ENCODE data around the gene HJURP. TPM values are rescaled to one million over a fixed set of nuclear protein-coding genes. Genes with fewer than 3 reads are reported as not detected.
A peak's percentile ranks its signal among the peaks of the same experiment; 100 is the strongest.

Gene HJURP
- polyA plus RNA-seq, 4 donors, result 0.81 to 10.7 (median 5.9) TPM

- Histone ChIP-seq H3K27ac (ENCODE audit: low read depth in 1 of 3, low read length in 2 of 3) (peak overlapping the region in 1 of 3 donors; percentile 50), H3K27me3 (ENCODE audit: control insufficient read depth in 3 of 3, insufficient read depth in 3 of 3, low read length in 3 of 3) (no peaks in the 10 kb centered on the region), H3K36me3 (ENCODE audit: control insufficient read depth in 3 of 3, insufficient read depth in 2 of 3, low read depth in 1 of 3, low read length in 3 of 3) (no peaks in the 10 kb centered on the region), H3K9me3 (ENCODE audit: control insufficient read depth in 2 of 2, insufficient read depth in 1 of 2, low read depth in 1 of 2, low read length in 1 of 2) (peaks cover 0 to 2% of the 10 kb centered on the region in 2 donors), H3K4me1 (ENCODE audit: control insufficient read depth in 3 of 3, insufficient read depth in 2 of 3, low read depth in 1 of 3, low read length in 2 of 3) (peaks cover 0 to 23% (median 2%) of the 10 kb centered on the region in 3 donors), H3K4me3 (ENCODE audit: low read depth in 1 of 3, low read length in 3 of 3) (no peak overlapping the region)
- peak; percentile 34 to 50 for DNase-seq
- FAIRE-seq, result no peak
- WGBS, 3 donors, result 65 to 73% (median 72%) methylated on average over 3 of the region's 3 CpGs
These were observed 36.9 kb downstream of the HJURP start for GRCh38 chr2:233817361-233817911.

DNA sequence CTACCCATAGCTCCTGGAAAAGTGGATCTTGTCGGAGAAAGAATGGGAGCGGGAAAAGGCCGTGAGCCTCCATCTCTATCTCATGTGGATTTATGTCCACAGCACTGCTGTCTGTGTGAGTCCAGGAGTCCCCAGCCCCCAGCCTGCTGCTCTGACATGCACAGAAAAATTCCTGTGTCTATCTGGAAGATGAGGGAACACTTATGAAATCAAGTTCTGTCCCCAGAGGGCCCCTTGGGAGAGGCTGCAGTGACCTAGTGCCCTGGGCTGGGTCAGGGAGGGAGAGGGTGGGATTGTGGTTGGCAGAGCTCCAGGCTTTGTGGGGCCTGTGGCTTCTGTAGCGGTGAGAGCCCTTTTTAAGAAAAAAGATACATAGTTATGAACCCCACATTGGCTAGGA lies 37.6 kb downstream of the HJURP start:
- FAIRE-seq (no peak), DNase-seq (peak in 1 of 2 donors; percentile 71)
- Histone ChIP-seq H3K27me3 (ENCODE audit: control insufficient read depth in 3 of 3, insufficient read depth in 3 of 3, low read length in 3 of 3) (no peaks in the 10 kb centered on the region), H3K4me3 (ENCODE audit: low read depth in 1 of 3, low read length in 3 of 3) (no peak overlapping the region), H3K36me3 (ENCODE audit: control insufficient read depth in 3 of 3, insufficient read depth in 2 of 3, low read depth in 1 of 3, low read length in 3 of 3) (no peaks in the 10 kb centered on the region), H3K9me3 (ENCODE audit: control insufficient read depth in 2 of 2, insufficient read depth in 1 of 2, low read depth in 1 of 2, low read length in 1 of 2) (peaks cover 0 to 2% of the 10 kb centered on the region in 2 donors), H3K4me1 (ENCODE audit: control insufficient read depth in 3 of 3, insufficient read depth in 2 of 3, low read depth in 1 of 3, low read length in 2 of 3) (peaks cover 0 to 23% (median 2%) of the 10 kb centered on the region in 3 donors), H3K27ac (ENCODE audit: low read depth in 1 of 3, low read length in 2 of 3) (peak overlapping the region in 1 of 3 donors; percentile 60)
- WGBS, 3 donors, result 77 to 78% (median 77%) methylated on average over 4 of the region's 4 CpGs

DNA sequence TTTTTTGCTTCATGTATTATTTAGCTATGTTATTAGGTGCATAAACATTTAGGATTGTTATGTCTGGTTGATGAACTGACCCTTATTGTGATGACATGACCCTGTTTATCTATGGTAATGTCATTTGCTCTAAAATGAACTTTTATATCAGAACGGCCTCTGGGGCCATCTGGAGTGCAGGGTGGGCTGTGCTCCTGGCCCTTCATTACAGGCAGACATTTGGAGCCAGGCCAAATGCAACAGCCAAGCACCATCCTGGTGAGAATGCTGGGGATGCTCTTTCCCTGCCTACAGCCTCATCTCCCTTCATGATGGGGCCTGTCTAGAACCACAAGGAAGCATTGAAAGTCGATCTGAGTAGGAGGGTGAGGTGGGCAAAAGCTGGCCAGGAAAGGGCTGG lies 38.0 kb downstream of the HJURP start:
- Histone ChIP-seq H3K4me3 (ENCODE audit: low read depth in 1 of 3, low read length in 3 of 3) (no peak overlapping the region), H3K27ac (ENCODE audit: low read depth in 1 of 3, low read length in 2 of 3) (peak overlapping the region in 1 of 3 donors; percentile 60), H3K27me3 (ENCODE audit: control insufficient read depth in 3 of 3, insufficient read depth in 3 of 3, low read length in 3 of 3) (no peaks in the 10 kb centered on the region), H3K4me1 (ENCODE audit: control insufficient read depth in 3 of 3, insufficient read depth in 2 of 3, low read depth in 1 of 3, low read length in 2 of 3) (peaks cover 0 to 23% (median 0%) of the 10 kb centered on the region in 3 donors), H3K36me3 (ENCODE audit: control insufficient read depth in 3 of 3, insufficient read depth in 2 of 3, low read depth in 1 of 3, low read length in 3 of 3) (no peaks in the 10 kb centered on the region), H3K9me3 (ENCODE audit: control insufficient read depth in 2 of 2, insufficient read depth in 1 of 2, low read depth in 1 of 2, low read length in 1 of 2) (peaks cover 0 to 2% of the 10 kb centered on the region in 2 donors)
- whole genome bisulfite sequencing, 3 donors, result 60 to 74% (median 61%) methylated on average over 2 of the region's 2 CpGs
- FAIRE-seq, result no peak
- DNase-seq, result no peak

DNA sequence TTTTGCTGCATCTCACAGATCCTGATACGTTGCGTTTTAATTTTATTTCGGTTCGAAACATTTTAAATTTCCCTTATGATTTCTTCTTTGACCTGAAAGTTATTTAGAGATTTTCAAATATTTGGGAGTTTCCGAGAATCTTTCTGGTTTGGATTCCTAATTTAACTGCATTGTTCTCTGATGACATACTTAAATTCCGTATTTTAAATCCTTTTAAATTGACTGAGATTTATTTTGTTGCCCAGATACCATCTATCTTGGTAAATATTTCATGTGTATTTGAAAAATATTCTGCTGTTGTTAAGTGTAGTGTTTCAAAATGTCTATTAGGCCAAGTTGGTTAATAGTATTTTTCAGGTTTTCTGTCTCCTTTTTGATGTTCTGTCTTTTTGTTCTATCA lies 38.5 kb downstream of the HJURP start:
- no peak for FAIRE-seq
- 80 to 96% (median 90%) methylated on average over 6 of the region's 6 CpGs for WGBS, 3 donors

GRCh38 chr2:233814056-233814835 lies 40.1 kb downstream of the HJURP start:
- H3K36me3 ChIP-seq (ENCODE audit: control insufficient read depth in 3 of 3, insufficient read depth in 2 of 3, low read depth in 1 of 3, low read length in 3 of 3), result no peaks in the 10 kb centered on the region
- DNase-seq (no peak), FAIRE-seq (no peak)
- no peak overlapping the region for H3K27ac ChIP-seq (ENCODE audit: low read depth in 1 of 3, low read length in 2 of 3)
- H3K27me3 ChIP-seq (ENCODE audit: control insufficient read depth in 3 of 3, insufficient read depth in 3 of 3, low read length in 3 of 3), result no peaks in the 10 kb centered on the region
- 83 to 100% (median 91%) methylated on average over 2 of the region's 2 CpGs for WGBS, 3 donors
- peaks cover 0 to 23% (median 0%) of the 10 kb centered on the region in 3 donors for H3K4me1 ChIP-seq (ENCODE audit: control insufficient read depth in 3 of 3, insufficient read depth in 2 of 3, low read depth in 1 of 3, low read length in 2 of 3)
- H3K9me3 ChIP-seq (ENCODE audit: control insufficient read depth in 2 of 2, insufficient read depth in 1 of 2, low read depth in 1 of 2, low read length in 1 of 2), result peaks cover 0 to 2% of the 10 kb centered on the region in 2 donors
- no peak overlapping the region for H3K4me3 ChIP-seq (ENCODE audit: low read depth in 1 of 3, low read length in 3 of 3)

More for the DNA sequence above, 38.5 kb downstream of the HJURP start:
- peaks cover 0 to 23% (median 0%) of the 10 kb centered on the region in 3 donors for H3K4me1 ChIP-seq (ENCODE audit: control insufficient read depth in 3 of 3, insufficient read depth in 2 of 3, low read depth in 1 of 3, low read length in 2 of 3)
- DNase-seq, result no peak
- H3K27ac ChIP-seq (ENCODE audit: low read depth in 1 of 3, low read length in 2 of 3), result no peak overlapping the region
- H3K4me3 ChIP-seq (ENCODE audit: low read depth in 1 of 3, low read length in 3 of 3), result no peak overlapping the region
- H3K27me3 ChIP-seq (ENCODE audit: control insufficient read depth in 3 of 3, insufficient read depth in 3 of 3, low read length in 3 of 3), result no peaks in the 10 kb centered on the region
- H3K9me3 ChIP-seq (ENCODE audit: control insufficient read depth in 2 of 2, insufficient read depth in 1 of 2, low read depth in 1 of 2, low read length in 1 of 2), result peaks cover 0 to 2% of the 10 kb centered on the region in 2 donors
- H3K36me3 ChIP-seq (ENCODE audit: control insufficient read depth in 3 of 3, insufficient read depth in 2 of 3, low read depth in 1 of 3, low read length in 3 of 3), result no peaks in the 10 kb centered on the region

GRCh38 chr2:233813236-233814055 lies 40.9 kb downstream of the HJURP start:
- Histone ChIP-seq H3K4me1 (ENCODE audit: control insufficient read depth in 3 of 3, insufficient read depth in 2 of 3, low read depth in 1 of 3, low read length in 2 of 3) (peaks cover 0 to 20% (median 0%) of the 10 kb centered on the region in 3 donors), H3K9me3 (ENCODE audit: control insufficient read depth in 2 of 2, insufficient read depth in 1 of 2, low read depth in 1 of 2, low read length in 1 of 2) (peaks cover 0 to 2% of the 10 kb centered on the region in 2 donors), H3K27me3 (ENCODE audit: control insufficient read depth in 3 of 3, insufficient read depth in 3 of 3, low read length in 3 of 3) (no peaks in the 10 kb centered on the region), H3K27ac (ENCODE audit: low read depth in 1 of 3, low read length in 2 of 3) (no peak overlapping the region), H3K4me3 (ENCODE audit: low read depth in 1 of 3, low read length in 3 of 3) (no peak overlapping the region), H3K36me3 (ENCODE audit: control insufficient read depth in 3 of 3, insufficient read depth in 2 of 3, low read depth in 1 of 3, low read length in 3 of 3) (no peaks in the 10 kb centered on the region)
- WGBS, 3 donors, result 89 to 92% (median 92%) methylated on average over 3 of the region's 3 CpGs
- DNase-seq (no peak), FAIRE-seq (no peak)

- no peak for DNase-seq
- Histone ChIP-seq H3K4me1 (ENCODE audit: control insufficient read depth in 3 of 3, insufficient read depth in 2 of 3, low read depth in 1 of 3, low read length in 2 of 3) (peaks cover 0 to 5% (median 0%) of the 10 kb centered on the region in 3 donors), H3K36me3 (ENCODE audit: control insufficient read depth in 3 of 3, insufficient read depth in 2 of 3, low read depth in 1 of 3, low read length in 3 of 3) (no peaks in the 10 kb centered on the region), H3K9me3 (ENCODE audit: control insufficient read depth in 2 of 2, insufficient read depth in 1 of 2, low read depth in 1 of 2, low read length in 1 of 2) (peaks cover 0 to 2% of the 10 kb centered on the region in 2 donors), H3K4me3 (ENCODE audit: low read depth in 1 of 3, low read length in 3 of 3) (no peak overlapping the region), H3K27me3 (ENCODE audit: control insufficient read depth in 3 of 3, insufficient read depth in 3 of 3, low read length in 3 of 3) (peaks cover 0 to 2% (median 0%) of the 10 kb centered on the region in 3 donors), H3K27ac (ENCODE audit: low read depth in 1 of 3, low read length in 2 of 3) (no peak overlapping the region)
- WGBS, 3 donors, result 89 to 98% (median 90%) methylated on average over 8 of the region's 8 CpGs
- no peak for FAIRE-seq
These were observed 42.6 kb downstream of the HJURP start for GRCh38 chr2:233811732-233812131.

DNA sequence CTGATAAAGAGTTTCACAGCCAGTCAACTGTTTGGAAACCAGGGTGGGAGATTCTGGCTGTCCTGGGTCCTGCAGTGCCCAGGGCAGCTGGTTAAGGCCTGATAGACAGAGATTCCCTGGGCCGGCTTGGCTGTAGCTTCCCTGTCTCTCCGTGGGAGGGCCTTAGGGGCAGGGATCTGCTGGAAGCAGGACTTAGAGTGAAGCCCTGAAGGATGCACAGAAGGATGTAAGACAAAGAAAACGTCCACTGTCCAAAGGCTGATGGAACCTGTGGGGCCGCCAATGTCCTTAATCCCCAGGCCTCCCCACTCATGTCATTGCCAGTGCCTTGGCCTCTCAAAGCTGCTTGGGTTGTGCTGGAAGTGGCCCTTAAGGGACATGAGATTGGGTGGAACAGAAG lies 43.2 kb downstream of the HJURP start:
- no peaks in the 10 kb centered on the region for H3K36me3 ChIP-seq (ENCODE audit: control insufficient read depth in 3 of 3, insufficient read depth in 2 of 3, low read depth in 1 of 3, low read length in 3 of 3)
- peaks cover 0 to 2% (median 0%) of the 10 kb centered on the region in 3 donors for H3K27me3 ChIP-seq (ENCODE audit: control insufficient read depth in 3 of 3, insufficient read depth in 3 of 3, low read length in 3 of 3)
- no peak for DNase-seq
- H3K9me3 ChIP-seq (ENCODE audit: control insufficient read depth in 2 of 2, insufficient read depth in 1 of 2, low read depth in 1 of 2, low read length in 1 of 2), result no peaks in the 10 kb centered on the region
- H3K4me1 ChIP-seq (ENCODE audit: control insufficient read depth in 3 of 3, insufficient read depth in 2 of 3, low read depth in 1 of 3, low read length in 2 of 3), result no peaks in the 10 kb centered on the region
- FAIRE-seq, result no peak
- no peak overlapping the region for H3K4me3 ChIP-seq (ENCODE audit: low read depth in 1 of 3, low read length in 3 of 3)
- WGBS, 3 donors, result 66 to 81% (median 71%) methylated on average over 4 of the region's 4 CpGs
- H3K27ac ChIP-seq (ENCODE audit: low read depth in 1 of 3, low read length in 2 of 3), result no peak overlapping the region
